Colon (tissue), 2 donors: ENCODE measurements around the gene WDR37.
"Not testable (repeated sequence)": the region's sequence is repeated elsewhere in the genome, so short reads cannot be mapped to it uniquely, and the experiment has no call there.

ENCODE experiments used
- FAIRE-seq: peaks from 2 replicates; lab custom pipeline; 2012; peaks lifted over from hg19 to GRCh38; lab: Jason Lieb, UNC
- donor health status: control.
- donor health status: control.

Gene WDR37

GRCh38 chr10:1043532-1043995 is 12.6 kb upstream of the WDR37 start:
- no peak for FAIRE-seq

GRCh38 chr10:1044146-1044545 is 12.0 kb upstream of the WDR37 start:
- no peak for FAIRE-seq

- FAIRE-seq: no peak
Observed at GRCh38 chr10:1044964-1045363, 11.2 kb upstream of the WDR37 start.

- FAIRE-seq: no peak
Observed at GRCh38 chr10:1045415-1045814, 10.8 kb upstream of the WDR37 start.

- no peak for FAIRE-seq
Observed at GRCh38 chr10:1047937-1048336, 8.2 kb upstream of the WDR37 start.

GRCh38 chr10:1048349-1048731 is 7.8 kb upstream of the WDR37 start:
- FAIRE-seq: no peak

- FAIRE-seq: no peak
Observed at GRCh38 chr10:1048732-1049424, 7.3 kb upstream of the WDR37 start, which contains the start of gene IDI1. Gene IDI1 (minus strand): TSS chr10:1049119. CDS start chr10:1049003, 116 bp downstream.

GRCh38 chr10:1049425-1049958 is 6.7 kb upstream of the WDR37 start:
- no peak for FAIRE-seq

GRCh38 chr10:1050145-1050544 is 6.0 kb upstream of the WDR37 start:
- FAIRE-seq: no peak

GRCh38 chr10:1050554-1050953 is 5.6 kb upstream of the WDR37 start:
- FAIRE-seq: no peak

GRCh38 chr10:1054684-1055083 is 1.5 kb upstream of the WDR37 start:
- no peak for FAIRE-seq

- no peak for FAIRE-seq
Observed at GRCh38 chr10:1057106-1057657, 997 bp downstream of the WDR37 start.

- FAIRE-seq: no peak
Observed at GRCh38 chr10:1058017-1058416, 1.8 kb downstream of the WDR37 start.

- FAIRE-seq: no peak
Observed at GRCh38 chr10:1059902-1060301, 3.7 kb downstream of the WDR37 start.

- no peak for FAIRE-seq
Observed at GRCh38 chr10:1061930-1062774, 6.0 kb downstream of the WDR37 start.

- FAIRE-seq: no peak
Observed at GRCh38 chr10:1063232-1063865, 7.2 kb downstream of the WDR37 start.

GRCh38 chr10:1064964-1065247 is 8.7 kb downstream of the WDR37 start:
- no peak for FAIRE-seq

- FAIRE-seq: not testable (repeated sequence)
Observed at GRCh38 chr10:1066734-1067133, 10.5 kb downstream of the WDR37 start.

- FAIRE-seq: peak; percentile 10
Observed at GRCh38 chr10:1068380-1069361, 12.5 kb downstream of the WDR37 start.

- no peak for FAIRE-seq
Observed at GRCh38 chr10:1070919-1071318, 14.7 kb downstream of the WDR37 start.

- no peak for FAIRE-seq
Observed at GRCh38 chr10:1074052-1074747, 18.0 kb downstream of the WDR37 start.
